ENCODE data around the gene SVIL. TPM values are rescaled to one million over a fixed set of nuclear protein-coding genes. Genes with fewer than 3 reads are reported as not detected.

SVIL gene
- total and polyA plus RNA-seq, 2 donors (not counting 1 experiment from before 2014, with no cell fraction given) = 17.7 to 94.3 TPM

- Histone ChIP-seq H3K79me2 (ENCODE audit: control insufficient read depth, insufficient read depth, low read length) (peaks cover 64% of the 10 kb centered on the region), H3K36me3 (ENCODE audit: control insufficient read depth, insufficient read depth, low read length) (no peaks in the 10 kb centered on the region), H3K4me2 (ENCODE audit: extremely low read depth, insufficient read depth, low read length) (peak overlapping the region; percentile 54), H2AFZ (ENCODE audit: low read length) (no peak overlapping the region), H3K27me3 (ENCODE audit: control insufficient read depth, insufficient read depth, low read length) (no peaks in the 10 kb centered on the region), H3K9me3 (ENCODE audit: control insufficient read depth, insufficient read depth, low read depth, low read length) (no peaks in the 10 kb centered on the region), H3K9ac (ENCODE audit: insufficient read depth, low read length) (no peak overlapping the region), H4K20me1 (ENCODE audit: control insufficient read depth, extremely low read depth, insufficient read depth, low read length) (no peaks in the 10 kb centered on the region), H3K4me1 (ENCODE audit: control insufficient read depth, extremely low read depth, insufficient read depth, low read length) (peaks cover 10% of the 10 kb centered on the region), H3K27ac (ENCODE audit: insufficient read depth, low read length) (no peak overlapping the region), H3K4me3 (replicated peaks in 1 of 4; ENCODE audit: control extremely low read depth in 1 of 4, insufficient read depth in 1 of 4, low read depth in 3 of 4, low read length in 4 of 4) (peak overlapping the region in 1 of 4 experiments; percentile 72)
- no peak for TF ChIP-seq CTCF (conservative IDR thresholded peaks at IDR 0.05 in 1 of 2, IDR thresholded peaks at IDR 0.05 in 1 of 2; ENCODE audit: low read depth in 1 of 2, low read length in 2 of 2)
- no peak for TF ChIP-seq EZH2 (IDR thresholded peaks at IDR 0.05; ENCODE audit: low read length, missing control alignments)
- DNase-seq (ENCODE audit: low read depth in 2 of 2) = no peak
Observed at GRCh38 chr10:29411666-29412315, 223.0 kb downstream of the SVIL start.

- peak overlapping the region; percentile 96 for H2AFZ ChIP-seq (ENCODE audit: low read length)
- H3K4me3 ChIP-seq (replicated peaks in 1 of 4; ENCODE audit: control extremely low read depth in 1 of 4, insufficient read depth in 1 of 4, low read depth in 3 of 4, low read length in 4 of 4) = peak overlapping the region; percentile 51 to 94 (median 76)
- H3K27ac ChIP-seq (ENCODE audit: insufficient read depth, low read length) = peak overlapping the region; percentile 72
- H3K36me3 ChIP-seq (ENCODE audit: control insufficient read depth, insufficient read depth, low read length) = no peaks in the 10 kb centered on the region
- peak overlapping the region; percentile 78 for H3K9ac ChIP-seq (ENCODE audit: insufficient read depth, low read length)
- H4K20me1 ChIP-seq (ENCODE audit: control insufficient read depth, extremely low read depth, insufficient read depth, low read length) = no peaks in the 10 kb centered on the region
- no peaks in the 10 kb centered on the region for H3K9me3 ChIP-seq (ENCODE audit: control insufficient read depth, insufficient read depth, low read depth, low read length)
- peaks cover 10% of the 10 kb centered on the region for H3K4me1 ChIP-seq (ENCODE audit: control insufficient read depth, extremely low read depth, insufficient read depth, low read length)
- H3K4me2 ChIP-seq (ENCODE audit: extremely low read depth, insufficient read depth, low read length) = peak overlapping the region; percentile 92
- H3K79me2 ChIP-seq (ENCODE audit: control insufficient read depth, insufficient read depth, low read length) = peaks cover 48% of the 10 kb centered on the region
- no peaks in the 10 kb centered on the region for H3K27me3 ChIP-seq (ENCODE audit: control insufficient read depth, insufficient read depth, low read length)
- peak; percentile 72 to 74 for DNase-seq (ENCODE audit: low read depth in 2 of 2)
- no peak for TF ChIP-seq CTCF (conservative IDR thresholded peaks at IDR 0.05 in 1 of 2, IDR thresholded peaks at IDR 0.05 in 1 of 2; ENCODE audit: low read depth in 1 of 2, low read length in 2 of 2)
- TF ChIP-seq EZH2 (IDR thresholded peaks at IDR 0.05; ENCODE audit: low read length, missing control alignments) = no peak
Observed at GRCh38 chr10:29409241-29410054, 225.3 kb downstream of the SVIL start.

GRCh38 chr10:29408847-29409240, 225.9 kb downstream of the SVIL start:
- Histone ChIP-seq H3K79me2 (ENCODE audit: control insufficient read depth, insufficient read depth, low read length) (peaks cover 42% of the 10 kb centered on the region), H2AFZ (ENCODE audit: low read length) (peak overlapping the region; percentile 96), H3K27me3 (ENCODE audit: control insufficient read depth, insufficient read depth, low read length) (no peaks in the 10 kb centered on the region), H4K20me1 (ENCODE audit: control insufficient read depth, extremely low read depth, insufficient read depth, low read length) (no peaks in the 10 kb centered on the region), H3K9ac (ENCODE audit: insufficient read depth, low read length) (peak overlapping the region; percentile 78), H3K4me2 (ENCODE audit: extremely low read depth, insufficient read depth, low read length) (peak overlapping the region; percentile 92), H3K27ac (ENCODE audit: insufficient read depth, low read length) (peak overlapping the region; percentile 72), H3K9me3 (ENCODE audit: control insufficient read depth, insufficient read depth, low read depth, low read length) (no peaks in the 10 kb centered on the region), H3K36me3 (ENCODE audit: control insufficient read depth, insufficient read depth, low read length) (no peaks in the 10 kb centered on the region), H3K4me3 (replicated peaks in 1 of 4; ENCODE audit: control extremely low read depth in 1 of 4, insufficient read depth in 1 of 4, low read depth in 3 of 4, low read length in 4 of 4) (peak overlapping the region; percentile 51 to 94 (median 76)), H3K4me1 (ENCODE audit: control insufficient read depth, extremely low read depth, insufficient read depth, low read length) (peaks cover 10% of the 10 kb centered on the region)
- no peak for DNase-seq (ENCODE audit: low read depth in 2 of 2)
- TF ChIP-seq CTCF (conservative IDR thresholded peaks at IDR 0.05 in 1 of 2, IDR thresholded peaks at IDR 0.05 in 1 of 2; ENCODE audit: low read depth in 1 of 2, low read length in 2 of 2) = no peak

Measured in fibroblast of lung (primary cell).